Measurements from ENCODE around the gene SHC3. TPM values are rescaled to one million over a fixed set of nuclear protein-coding genes. Genes with fewer than 3 reads are reported as not detected.

The SHC3 gene
- total RNA-seq, 1 donor from 2014 or later, result 49.3 TPM

DNA sequence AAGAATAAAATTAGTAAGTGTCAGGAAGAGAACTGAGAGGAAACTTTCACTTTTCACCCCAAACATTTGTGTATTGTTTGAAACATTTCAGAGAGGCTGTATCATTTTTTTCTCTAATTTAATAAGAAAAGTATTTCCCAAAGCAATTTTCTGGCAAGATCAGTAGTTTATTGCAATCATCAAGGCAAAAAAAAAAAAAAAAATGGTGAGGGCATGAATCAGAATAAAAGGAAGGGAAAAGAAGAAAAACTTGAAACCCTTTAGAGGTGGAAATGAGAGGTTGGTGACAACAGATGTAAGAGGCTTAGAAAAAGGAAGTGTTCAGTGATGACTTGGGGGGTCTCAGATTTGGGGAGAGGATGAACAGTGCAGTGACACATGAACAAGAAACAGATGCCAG, 13.3 kb downstream of the SHC3 start:
- FAIRE-seq (no peak), DNase-seq (ENCODE audit: low spot score in 2 of 2) (no peak)

DNA sequence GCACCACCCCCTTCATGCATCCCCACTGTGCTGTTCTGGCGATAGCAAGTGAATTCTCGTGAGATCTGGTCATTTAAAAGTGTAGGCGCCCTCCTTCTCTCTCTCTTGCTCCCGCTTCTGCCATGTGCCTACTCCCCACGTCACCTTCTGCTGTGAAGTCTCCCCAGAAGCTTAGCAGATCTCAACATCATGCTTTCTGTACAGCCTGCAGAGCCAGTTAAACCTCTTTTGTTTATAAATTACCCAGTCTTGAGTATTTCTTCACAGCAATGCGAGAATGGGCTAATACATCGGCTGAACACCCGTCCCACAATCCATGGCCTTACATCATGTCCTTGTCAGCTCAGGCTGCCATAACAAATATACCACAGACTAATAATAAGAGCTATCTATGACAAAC, 17.4 kb downstream of the SHC3 start:
- FAIRE-seq, result no peak
- DNase-seq (ENCODE audit: low spot score in 2 of 2), result no peak

DNA sequence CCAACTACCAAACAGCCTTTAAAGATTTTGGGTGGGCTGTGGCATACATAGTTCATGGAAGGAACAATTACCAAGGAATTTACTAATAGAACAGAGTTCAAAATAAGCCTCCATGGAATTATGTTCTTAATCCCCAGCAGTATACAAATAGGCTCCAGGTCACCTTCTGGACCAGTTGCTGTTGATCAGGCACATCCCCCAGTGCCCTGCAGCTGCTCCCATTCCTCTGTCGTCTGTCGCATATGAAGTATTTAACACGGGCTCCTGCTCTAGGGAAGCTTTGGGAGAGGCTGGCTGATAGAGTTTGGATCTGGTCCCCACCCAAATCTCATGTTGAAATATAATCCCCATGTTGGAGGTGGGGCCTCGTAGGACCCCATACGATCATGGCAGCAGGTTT, 17.8 kb downstream of the SHC3 start:
- DNase-seq (ENCODE audit: low spot score in 2 of 2) (no peak), FAIRE-seq (no peak)

DNA sequence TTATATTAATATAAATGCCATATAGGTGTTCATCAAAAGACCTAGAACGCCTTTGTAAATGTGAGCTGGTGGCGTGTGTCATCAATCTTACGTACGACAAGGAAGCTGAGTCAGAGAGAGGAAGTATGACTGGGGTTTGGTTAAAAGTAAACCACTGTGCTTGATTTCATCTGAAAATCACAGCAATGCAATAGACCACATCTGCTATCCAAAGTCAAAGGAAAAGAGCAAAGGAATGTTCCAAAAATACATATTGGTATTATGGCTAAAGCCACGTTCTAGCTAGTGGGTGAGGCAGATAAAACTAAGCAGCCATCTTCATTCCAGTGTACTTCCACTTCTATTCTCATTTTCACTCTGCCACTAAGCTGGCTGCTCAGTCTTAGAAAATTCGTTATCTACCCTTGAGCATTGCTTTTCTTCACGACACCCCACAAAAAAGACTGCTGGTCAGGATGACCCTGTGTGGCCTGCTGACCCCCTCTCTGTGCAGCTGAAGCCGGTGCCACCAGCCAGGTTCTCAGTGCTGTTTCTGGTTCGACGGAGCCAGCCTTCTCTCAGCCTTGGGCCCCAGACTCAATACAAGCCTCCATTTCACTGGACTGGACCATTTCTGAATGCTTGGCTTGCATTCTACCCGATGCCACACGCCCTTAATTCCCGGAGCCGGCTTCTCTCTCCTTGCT, 23.8 kb downstream of the SHC3 start:
- FAIRE-seq (no peak), DNase-seq (ENCODE audit: low spot score in 2 of 2) (no peak)

DNA sequence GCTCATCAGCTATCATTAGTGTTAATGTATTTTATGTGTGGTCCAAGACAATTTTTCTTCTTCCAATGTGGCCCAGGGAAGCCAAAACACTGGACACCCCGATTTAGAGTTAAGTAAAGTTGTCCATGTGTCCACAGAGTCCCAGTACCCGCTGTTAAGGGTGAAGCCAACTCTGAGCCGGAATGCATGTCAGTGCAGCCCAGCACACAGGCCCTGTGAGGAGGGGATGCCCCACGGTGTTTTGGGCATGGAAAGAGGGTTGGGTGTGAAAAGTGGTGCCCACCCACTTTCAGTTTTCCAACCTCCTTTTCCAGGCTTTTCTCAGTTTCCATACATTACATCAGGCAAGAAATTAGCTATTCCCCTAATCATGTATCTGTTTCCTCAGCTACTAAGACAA, 24.4 kb downstream of the SHC3 start:
- DNase-seq (ENCODE audit: low spot score in 2 of 2) (no peak), FAIRE-seq (no peak)

DNA sequence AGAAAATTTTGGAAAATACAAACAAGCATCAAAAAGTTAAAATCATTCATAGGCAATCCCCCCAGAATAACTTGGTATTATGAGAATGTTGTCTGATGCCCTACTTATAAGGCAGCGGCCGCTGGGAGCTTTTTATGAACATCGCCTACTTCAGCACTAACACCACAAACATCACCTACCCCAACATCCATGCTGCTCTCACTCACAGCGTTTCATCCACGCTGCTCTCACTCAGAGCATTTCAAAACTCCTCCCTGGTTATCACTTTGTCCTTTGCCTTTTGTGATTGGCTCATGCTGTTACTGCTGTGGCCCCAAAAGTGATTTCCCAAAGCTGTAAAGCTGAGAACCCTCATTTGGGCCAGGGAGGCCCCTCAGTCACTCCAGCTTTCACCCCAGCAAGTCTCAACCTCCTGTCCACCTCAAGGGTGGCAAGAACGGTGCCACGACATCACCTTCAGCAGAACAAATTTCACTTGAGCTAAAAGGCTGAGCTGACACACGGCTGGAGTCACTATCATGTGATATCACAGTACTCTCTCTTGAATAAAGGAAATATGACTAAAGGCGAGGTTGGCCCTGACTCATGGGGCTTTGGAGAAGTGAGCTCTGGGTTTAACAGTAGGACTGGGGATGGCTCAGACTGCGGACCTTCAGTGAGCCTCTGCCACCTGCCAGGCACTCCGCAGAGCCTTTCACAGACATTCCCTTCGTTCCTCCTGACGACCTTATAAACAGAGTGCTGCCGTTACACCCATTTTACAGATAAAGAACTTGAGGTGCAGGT, 25.2 kb downstream of the SHC3 start:
- FAIRE-seq, result no peak
- DNase-seq (ENCODE audit: low spot score in 2 of 2), result no peak

DNA sequence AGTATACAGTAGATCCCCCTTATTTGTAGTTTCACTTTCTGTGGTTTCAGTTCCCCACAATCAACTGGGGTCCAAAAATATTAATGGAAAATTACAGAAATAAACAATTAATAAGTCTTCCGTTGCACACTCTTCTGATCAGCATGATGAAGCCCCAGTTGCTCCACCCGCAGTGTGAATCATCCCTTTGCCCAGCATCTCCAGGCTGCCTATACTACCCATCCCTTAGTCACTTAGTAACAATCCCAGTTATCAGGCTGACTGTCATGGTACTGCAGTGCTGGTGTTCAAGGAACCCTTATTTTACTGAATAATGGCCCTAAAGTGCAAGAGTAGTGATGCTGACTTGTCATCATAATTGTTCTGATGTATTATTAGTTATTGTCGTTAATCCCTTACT, 28.9 kb downstream of the SHC3 start:
- no peak for FAIRE-seq

DNA sequence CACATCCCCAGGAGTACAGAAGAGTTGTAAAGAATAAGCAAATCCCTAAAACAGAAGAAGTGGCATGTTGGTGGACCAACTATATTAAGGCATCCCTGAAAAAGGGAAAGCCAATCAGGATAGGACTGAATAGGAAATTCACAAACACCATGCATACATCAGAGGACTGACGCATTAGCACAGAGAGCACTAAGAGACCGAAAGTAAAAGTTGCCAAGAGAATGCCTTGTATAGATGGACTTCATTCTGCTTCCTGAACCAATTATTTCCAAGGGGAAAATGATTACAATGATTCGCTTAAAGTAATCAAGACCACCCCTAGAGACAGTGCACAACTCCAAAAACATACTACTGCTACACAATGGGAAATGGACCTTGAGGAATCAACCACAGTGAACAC, 33.5 kb downstream of the SHC3 start:
- FAIRE-seq, result no peak
- no peak for DNase-seq (ENCODE audit: low spot score in 2 of 2)

More for the DNA sequence above, 28.9 kb downstream of the SHC3 start:
- no peak for DNase-seq (ENCODE audit: low spot score in 2 of 2)

DNA sequence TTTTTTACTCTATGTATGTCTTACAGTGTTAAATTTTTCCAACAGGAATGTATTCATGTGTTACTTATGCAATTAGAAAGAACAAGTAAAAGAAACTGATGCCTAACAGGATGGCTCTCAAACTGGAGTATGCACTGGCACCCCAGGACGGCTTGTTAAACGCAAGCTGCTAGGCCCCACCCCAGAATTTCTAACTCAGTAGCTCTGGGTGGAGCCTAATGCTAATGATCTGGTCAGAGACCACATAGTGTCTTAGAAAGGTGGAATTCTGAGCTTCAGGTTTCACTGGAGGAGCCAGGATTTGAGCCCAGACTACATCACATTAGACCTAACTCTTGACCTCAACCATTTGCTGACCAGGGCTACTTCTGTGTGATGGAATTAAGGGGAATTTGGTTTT, 34.4 kb downstream of the SHC3 start:
- FAIRE-seq, result no peak
- DNase-seq (ENCODE audit: low spot score in 2 of 2), result no peak

DNA sequence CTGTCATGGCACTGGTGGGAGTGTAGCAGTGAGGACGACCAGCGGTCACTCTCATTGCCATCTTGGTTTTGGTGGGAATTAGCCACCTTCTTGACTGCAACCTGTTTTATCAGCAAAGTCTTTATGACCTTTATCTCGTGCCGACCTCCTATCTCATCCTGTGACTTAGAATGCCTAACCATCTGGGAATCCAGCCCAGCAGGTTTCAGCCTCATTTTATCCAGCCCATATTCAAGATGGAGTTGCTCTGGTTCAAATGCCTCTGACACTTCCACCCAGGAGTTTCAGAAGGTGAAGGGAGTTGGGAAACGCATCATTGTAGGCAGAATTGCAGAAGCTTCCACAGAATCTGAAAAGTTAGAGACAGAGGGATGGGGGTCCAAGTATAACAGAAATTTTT, 35.4 kb downstream of the SHC3 start:
- FAIRE-seq (no peak), DNase-seq (ENCODE audit: low spot score in 2 of 2) (no peak)

DNA sequence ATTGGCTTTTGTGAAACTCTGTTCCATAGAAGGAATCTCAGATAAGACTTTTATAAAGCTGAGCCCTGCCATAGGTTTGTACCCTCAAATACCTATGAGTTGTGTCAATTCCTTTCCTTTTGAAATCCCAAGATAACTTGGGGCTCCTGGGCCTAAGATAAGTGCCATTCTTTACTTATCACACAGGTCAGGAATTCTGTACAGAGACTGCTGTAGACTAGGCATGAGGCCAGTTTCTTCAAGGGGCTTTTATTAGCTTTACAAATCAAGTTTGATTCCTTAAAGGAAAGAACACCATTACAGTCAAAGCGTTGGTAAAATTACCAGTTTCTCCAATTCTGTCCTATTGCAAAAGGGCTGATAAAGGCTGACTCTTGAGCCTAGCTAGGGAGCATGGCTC, 39.2 kb downstream of the SHC3 start:
- DNase-seq (ENCODE audit: low spot score in 2 of 2), result no peak
- no peak for FAIRE-seq

DNA sequence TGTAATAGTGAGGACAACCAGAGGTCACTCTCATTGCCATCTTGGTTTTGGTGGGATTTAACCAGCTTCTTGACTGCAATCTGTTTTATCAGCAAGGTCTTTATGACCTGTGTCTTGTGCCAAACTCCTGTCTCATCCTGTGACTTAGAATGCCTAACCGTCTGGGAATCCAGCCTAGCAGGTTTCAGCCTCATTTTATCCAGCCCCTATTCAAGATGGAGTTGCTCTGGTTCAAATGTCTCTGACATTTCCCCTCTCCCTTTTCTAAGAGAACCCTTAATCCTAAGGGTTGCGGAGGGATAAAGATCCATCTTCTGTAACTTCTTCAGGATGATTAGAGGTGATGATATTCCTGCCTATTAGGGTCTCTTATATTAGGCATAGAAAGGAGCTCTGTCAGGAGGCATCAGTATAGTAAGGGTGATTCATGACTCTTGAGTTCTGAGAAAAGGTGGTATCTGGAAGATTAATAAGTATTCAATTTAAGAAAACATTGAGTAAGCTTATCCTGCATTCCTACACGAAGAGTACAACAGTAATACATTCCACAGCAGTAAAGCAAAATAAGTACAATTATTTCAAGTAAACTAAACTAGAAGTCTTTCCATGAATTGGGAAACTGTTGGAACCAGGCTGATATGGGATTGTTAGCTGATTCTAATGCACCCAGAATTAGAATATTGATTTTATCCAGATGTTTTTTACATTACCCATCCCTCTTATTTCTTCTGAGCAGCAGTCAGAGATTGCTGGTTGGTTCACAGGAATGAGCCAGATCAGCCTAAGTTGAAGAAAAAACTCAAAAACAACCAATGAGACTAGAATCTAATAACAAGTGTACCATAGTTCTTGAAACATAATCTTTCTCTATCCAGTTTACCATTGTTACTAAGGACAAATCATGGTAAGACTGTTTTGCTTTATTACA, 39.9 kb downstream of the SHC3 start:
- no peak for DNase-seq (ENCODE audit: low spot score in 2 of 2)
- no peak for FAIRE-seq

DNA sequence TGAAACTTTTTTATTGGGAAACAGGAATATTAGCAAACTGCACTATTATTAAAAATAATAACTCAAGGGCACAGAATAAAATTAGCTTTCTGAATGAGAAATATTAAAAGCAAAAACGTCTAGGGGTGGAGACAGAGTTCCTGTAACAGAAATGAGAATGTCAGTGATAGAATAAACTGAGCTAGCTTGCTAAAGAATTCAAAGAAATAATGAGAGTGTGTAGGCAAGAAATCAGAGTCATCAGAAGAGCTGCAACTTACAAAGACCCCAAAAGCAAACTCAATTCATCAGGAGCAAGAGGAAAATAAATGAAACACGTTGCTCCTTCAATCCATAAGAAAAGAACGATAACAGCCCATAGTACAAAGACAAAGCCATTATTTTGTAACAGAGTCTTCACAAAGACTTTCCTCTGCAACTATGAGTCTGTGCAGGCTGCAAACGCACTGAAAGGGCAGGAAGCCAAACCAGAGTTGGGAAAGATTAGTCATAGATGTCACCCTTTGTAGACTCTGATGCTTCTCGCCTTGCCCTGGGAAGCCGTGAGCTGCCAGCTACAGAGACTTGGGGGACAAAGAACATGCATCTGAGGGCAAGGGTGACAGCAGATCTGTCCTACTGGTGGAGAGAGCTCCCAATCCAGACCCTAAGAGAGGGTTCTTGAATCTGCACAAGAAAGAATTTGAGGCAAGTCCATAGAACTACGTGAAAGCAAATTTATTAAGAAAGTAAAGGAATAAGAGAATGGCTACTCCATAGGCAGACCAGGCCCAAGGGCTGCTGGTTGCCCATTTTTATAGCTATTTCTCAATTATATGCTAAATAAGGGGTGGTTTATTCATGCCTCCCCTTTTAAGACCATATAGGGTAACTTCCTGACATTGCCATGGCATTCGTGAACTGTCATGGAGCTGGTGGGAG, 40.8 kb downstream of the SHC3 start:
- no peak for FAIRE-seq
- DNase-seq (ENCODE audit: low spot score in 2 of 2), result no peak

DNA sequence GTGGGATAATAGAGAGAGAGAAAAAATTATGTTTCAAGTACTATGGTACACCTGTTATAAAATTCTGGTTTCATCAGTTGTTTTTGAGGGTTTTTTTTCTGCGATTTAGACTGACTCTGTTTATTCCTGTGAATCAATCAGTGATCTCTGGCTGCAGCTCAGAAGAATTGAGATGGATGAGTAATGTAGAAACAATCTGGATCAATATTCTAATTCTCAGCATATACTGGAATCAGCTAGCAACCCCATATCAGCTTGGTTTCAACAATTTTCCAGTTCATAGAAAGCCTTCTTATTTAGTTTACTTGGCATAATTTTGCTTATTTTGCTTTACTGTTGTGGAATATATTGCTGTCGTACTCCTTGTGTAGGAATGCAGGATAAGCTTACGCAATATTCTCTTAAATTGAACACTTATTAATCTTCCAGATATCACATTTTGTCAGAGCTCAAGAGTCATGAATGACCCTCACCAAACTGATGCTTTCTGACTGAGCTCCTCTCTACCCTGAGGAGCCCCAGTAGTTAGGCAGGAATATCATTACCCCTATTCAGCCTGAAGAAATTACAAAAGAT, 42.9 kb downstream of the SHC3 start:
- no peak for FAIRE-seq

DNA sequence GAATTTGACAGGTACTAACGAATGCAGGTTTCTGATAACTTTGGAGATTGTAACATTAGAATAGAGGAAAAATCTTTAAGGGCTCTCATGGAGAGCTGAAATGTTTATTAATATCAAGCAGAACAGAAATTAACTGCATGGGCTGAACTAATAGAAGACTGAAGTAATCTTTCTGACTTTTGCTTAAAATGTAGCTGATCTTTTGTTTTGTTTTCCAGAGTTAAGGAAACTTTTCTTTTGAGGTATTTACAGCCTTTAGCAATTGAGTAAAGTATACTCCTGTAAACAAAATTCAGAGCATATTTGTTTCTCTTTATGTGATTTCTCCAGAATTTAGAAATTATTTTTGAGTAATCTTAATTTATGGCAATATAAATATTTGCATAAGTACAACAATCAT, 43.9 kb downstream of the SHC3 start:
- FAIRE-seq (no peak), DNase-seq (ENCODE audit: low spot score in 2 of 2) (no peak)

More for the DNA sequence above, 42.9 kb downstream of the SHC3 start:
- DNase-seq (ENCODE audit: low spot score in 2 of 2), result no peak

DNA sequence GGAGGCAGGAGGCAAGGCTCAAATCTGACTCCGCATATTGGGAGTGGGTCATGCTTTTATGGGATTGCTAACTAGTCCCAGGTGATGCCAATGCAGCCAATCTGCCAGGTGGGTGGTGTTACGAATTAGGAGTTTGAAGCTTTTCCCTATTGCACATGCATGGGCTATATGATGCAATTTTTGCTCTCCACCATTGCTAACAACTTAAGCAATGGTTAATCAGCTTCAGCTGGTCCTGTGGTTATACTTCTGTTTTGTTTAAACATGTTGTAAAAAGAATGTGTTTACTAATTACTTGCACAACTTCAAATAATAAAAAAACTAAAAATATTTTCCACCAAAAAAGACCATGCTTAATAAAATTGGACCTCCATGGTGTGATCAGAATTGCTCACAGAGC, 55.7 kb downstream of the SHC3 start:
- FAIRE-seq (no peak), DNase-seq (ENCODE audit: low spot score in 2 of 2) (no peak)

DNA sequence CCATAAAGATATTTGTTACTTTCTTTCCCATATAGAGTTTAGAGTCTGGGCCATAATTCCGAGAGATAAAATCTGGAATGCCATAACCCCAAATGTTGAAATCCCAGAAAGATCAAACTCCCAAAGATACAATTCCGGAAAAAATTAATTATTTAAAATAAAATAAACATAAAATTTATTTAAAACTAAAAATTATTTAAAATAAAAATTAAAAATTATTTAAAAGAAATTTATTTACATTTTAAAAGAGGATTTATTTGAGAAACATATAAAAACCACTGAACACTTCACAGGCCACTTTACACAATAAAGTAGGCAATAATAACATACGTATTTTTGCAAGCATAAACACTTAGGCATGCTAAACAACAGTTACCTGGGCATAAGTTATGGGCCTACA, 57.9 kb downstream of the SHC3 start:
- FAIRE-seq (peak; percentile 96), DNase-seq (ENCODE audit: low spot score in 2 of 2) (no peak)

DNA sequence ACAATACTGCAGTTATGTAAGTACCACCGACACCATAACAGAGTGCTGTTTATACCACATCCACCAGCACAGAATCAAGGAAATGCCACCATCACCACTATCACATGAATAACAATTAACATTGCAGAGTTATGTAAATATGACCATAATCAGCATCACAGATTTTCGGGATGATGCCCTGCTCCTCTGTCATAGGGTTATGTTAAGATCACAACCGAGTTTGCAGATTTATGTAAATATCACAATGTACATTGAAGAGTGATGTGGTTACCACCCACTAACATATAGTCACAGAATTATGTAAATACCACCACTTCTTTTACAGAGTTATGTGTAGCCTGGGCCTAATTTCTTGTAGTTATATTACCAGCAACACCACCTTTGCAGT, 61.8 kb downstream of the SHC3 start:
- DNase-seq (ENCODE audit: low spot score in 2 of 2) (no peak), FAIRE-seq (no peak)

DNA sequence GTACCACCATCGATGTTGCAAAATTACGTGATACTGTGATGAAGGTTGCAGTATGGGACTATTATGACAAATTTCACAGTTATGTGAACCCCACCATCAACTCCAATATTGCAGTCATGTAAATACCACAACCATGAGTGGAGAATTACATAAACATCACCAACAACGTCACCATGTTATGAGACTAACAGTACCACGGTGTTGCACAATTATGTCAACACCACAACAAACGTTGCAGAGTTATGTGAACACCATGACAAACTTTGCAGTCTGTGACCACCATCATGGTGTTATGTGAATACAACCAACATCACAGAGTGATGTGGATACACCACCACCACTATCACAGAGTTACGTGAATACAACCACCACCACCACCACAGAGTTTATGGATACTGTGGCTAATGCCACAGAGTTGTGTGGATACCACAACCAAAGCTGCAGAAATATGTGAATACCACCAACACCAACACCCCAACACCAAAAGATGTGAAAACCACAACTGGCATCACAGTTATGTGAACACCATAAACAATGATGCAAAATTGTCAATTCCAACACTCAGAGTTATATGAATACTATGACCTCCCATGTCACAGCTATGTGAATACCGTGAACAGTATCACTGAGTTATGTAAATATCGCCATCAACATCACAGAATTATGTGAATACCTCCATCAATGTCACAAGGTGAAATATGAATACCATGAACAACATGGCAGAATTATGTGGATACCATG, 62.4 kb downstream of the SHC3 start:
- FAIRE-seq, result no peak
- no peak for DNase-seq (ENCODE audit: low spot score in 2 of 2)
